SK-N-SH (cell line): Measurements from ENCODE around the gene MAPT. TPM values are rescaled to one million over a fixed set of nuclear protein-coding genes. Genes with fewer than 3 reads are reported as not detected.

Experiments used
- CTCF ChIA-PET: fragments of 300-600, 350-600 bp; formaldehyde crosslinking; extraction: SDS; loops from one replicate; lab custom pipeline; 2021; lab: Yijun Ruan, JAX
- POLR2A ChIA-PET: fragments of 350-600 bp; sonication (Branson Sonifier 250); formaldehyde crosslinking; extraction: SDS; loops from one replicate; lab custom pipeline; 2020; ENCODE audit warnings: antibody characterized with exemption, inconsistent platforms; lab: Yijun Ruan, JAX
- DNase-seq: peaks from one replicate; pipeline ENCODE4 v3.0.0; 2012
- H2AFZ ChIP-seq: fragments of 200-600 bp; sonication (generic); 2 replicates; pipeline ENCODE4 v1.8.1; 2016; ENCODE audit warnings: antibody characterized with exemption, mild to moderate bottlenecking, low read depth
- H3F3A ChIP-seq: fragments of 200-600 bp; sonication (generic); replicated peaks from 2 replicates; pipeline ENCODE3; 2016; ENCODE audit warnings: antibody characterized with exemption, mild to moderate bottlenecking; ENCODE audit not compliant: insufficient read depth
- H3K27ac ChIP-seq, 2 experiments: fragments of 200-500 bp in 1 of 2; fragments of 200-600 bp in 1 of 2; sonication (Bioruptor generic) in 1 of 2; sonication (generic), shearing (Covaris generic) in 1 of 2; 2 replicates each; pipeline versions ENCODE4 v1.5.1 to v1.6.1; 2014 to 2016; ENCODE audit warnings: low read depth in 2 of 2, inconsistent platforms in 1 of 2, low read length in 1 of 2, mild to moderate bottlenecking in 1 of 2, mixed read lengths in 1 of 2
- H3K27me3 ChIP-seq: fragments of 200-600 bp; sonication (generic), shearing (Covaris generic); 2 replicates; pipeline ENCODE4 v1.6.1; 2016; ENCODE audit warnings: mixed run types; ENCODE audit not compliant: insufficient read depth
- H3K36me3 ChIP-seq, 2 experiments: fragments of 200-500 bp in 1 of 2; fragments of 200-600 bp in 1 of 2; sonication (Bioruptor generic) in 1 of 2; sonication (generic) in 1 of 2; replicated peaks in 1 of 2; 2 replicates each; pipeline versions ENCODE3 to v1.5.1; 2014 to 2016; ENCODE audit warnings: low read length in 1 of 2, mild to moderate bottlenecking in 1 of 2; ENCODE audit not compliant: insufficient read depth in 2 of 2, control insufficient read depth in 1 of 2
- H3K4me1 ChIP-seq, 2 experiments: fragments of 200-500 bp in 1 of 2; fragments of 200-600 bp in 1 of 2; sonication (Bioruptor generic) in 1 of 2; sonication (generic), shearing (Covaris generic) in 1 of 2; 2 replicates each; pipeline versions ENCODE4 v1.5.1 to v1.6.1; 2014 to 2016; ENCODE audit warnings: low read depth in 1 of 2, low read length in 1 of 2, mixed run types in 1 of 2; ENCODE audit not compliant: insufficient read depth in 2 of 2, control insufficient read depth in 1 of 2
- H3K4me2 ChIP-seq: fragments of 200-600 bp; sonication (generic), shearing (Covaris generic); 2 replicates; pipeline ENCODE4 v1.6.1; 2017; ENCODE audit warnings: mixed run types
- H3K4me3 ChIP-seq, 2 experiments: fragments of 200-500 bp in 1 of 2; fragments of 200-600 bp in 1 of 2; sonication (Bioruptor generic) in 1 of 2; sonication (generic), shearing (Covaris generic) in 1 of 2; 2 replicates each; pipeline versions ENCODE4 v1.5.1 to v1.8.1; 2014 to 2016; ENCODE audit warnings: low read depth in 2 of 2, inconsistent platforms in 1 of 2, low read length in 1 of 2, mild to moderate bottlenecking in 1 of 2, mixed read lengths in 1 of 2, moderate library complexity in 1 of 2
- H3K79me2 ChIP-seq: fragments of 200-600 bp; sonication (generic); 2 replicates; pipeline ENCODE4 v1.8.1; 2017; ENCODE audit warnings: mild to moderate bottlenecking; ENCODE audit not compliant: insufficient read depth
- H3K9ac ChIP-seq: fragments of 200-600 bp; sonication (generic); 2 replicates; pipeline ENCODE4 v1.6.1; 2017; ENCODE audit warnings: mixed run types
- H3K9me2 ChIP-seq: fragments of 200-600 bp; sonication (generic); 2 replicates; pipeline ENCODE4 v1.6.1; 2017; ENCODE audit warnings: mixed run types
- H3K9me3 ChIP-seq: fragments of 200-600 bp; sonication (generic); 2 replicates; pipeline ENCODE4 v1.6.1; 2017; ENCODE audit warnings: mixed run types, mild to moderate bottlenecking, moderate library complexity
- H4K20me1 ChIP-seq: fragments of 200-600 bp; sonication (generic); 2 replicates; pipeline ENCODE4 v1.6.1; 2017; ENCODE audit warnings: mild to moderate bottlenecking, mixed run types; ENCODE audit not compliant: insufficient read depth
- CHD2 ChIP-seq: fragments of 150-350 bp; IDR thresholded peaks from 2 replicates; pipeline ENCODE4 v1.6.1; 2018; ENCODE audit warnings: low read length; ENCODE audit not compliant: partially characterized antibody
- FOSL2 ChIP-seq: IDR thresholded peaks from 2 replicates; pipeline ENCODE4 v1.4.0; 2012; ENCODE audit warnings: low read depth, mild to moderate bottlenecking, moderate library complexity, borderline replicate concordance
- FOXM1 ChIP-seq: IDR thresholded peaks from 2 replicates; pipeline ENCODE4 v1.4.0; 2012; ENCODE audit warnings: low read depth, mild to moderate bottlenecking
- GABPA ChIP-seq: IDR thresholded peaks from 2 replicates; pipeline ENCODE4 v1.4.0; 2012; ENCODE audit warnings: low read depth, mild to moderate bottlenecking
- JUND ChIP-seq: IDR thresholded peaks from 2 replicates; pipeline ENCODE4 v1.4.0; 2012
- NFIC ChIP-seq: IDR thresholded peaks from 2 replicates; pipeline ENCODE4 v1.4.0; 2012; ENCODE audit warnings: borderline replicate concordance
- NRF1 ChIP-seq: IDR thresholded peaks from 2 replicates; pipeline ENCODE4 v1.6.1; 2012; ENCODE audit warnings: low read depth, mild to moderate bottlenecking, low read length
- PBX3 ChIP-seq: IDR thresholded peaks from 2 replicates; pipeline ENCODE4; 2012
- RAD21 ChIP-seq: IDR thresholded peaks from 2 replicates; pipeline ENCODE4 v1.6.1; 2012; ENCODE audit warnings: mild to moderate bottlenecking, low read length
- RCOR1 ChIP-seq: fragments of 150-350 bp; IDR thresholded peaks from 2 replicates; pipeline ENCODE4 v1.6.1; 2017; ENCODE audit warnings: antibody characterized with exemption, low read length
- SMC3 ChIP-seq: IDR thresholded peaks from 2 replicates; pipeline ENCODE4 v1.6.1; 2012; ENCODE audit warnings: low read depth, low read length, improper control_type of control experiment
- USF1 ChIP-seq: IDR thresholded peaks from 2 replicates; pipeline ENCODE4 v1.4.0; 2012; ENCODE audit warnings: low read depth, borderline replicate concordance
- USF2 ChIP-seq: fragments of 150-350 bp; IDR thresholded peaks from 2 replicates; pipeline ENCODE4 v1.6.1; 2017; ENCODE audit warnings: antibody characterized with exemption, low read length, low read depth, borderline replicate concordance
- ZBTB33 ChIP-seq: IDR thresholded peaks from 2 replicates; pipeline ENCODE4 v1.4.0; 2012; ENCODE audit warnings: low read depth, borderline replicate concordance
- WGBS: methylation state at CpG from one replicate; pipeline ENCODE4 v1.1.6; 2017; ENCODE audit warnings: low lambda C conversion rate; 5-methylcytosine and 5-hydroxymethylcytosine counted together
- polyA plus RNA-seq, 3 experiments: library from polyadenylated mRNA; depleted of rRNA; stranded (reverse); fragments of >200 nt; gene quantifications; 2 replicates each; pipeline ENCODE4 v1.2.3, GENCODE V29; 2012

MAPT gene
- polyA plus RNA-seq, 1 of the 3 experiments (the other 2 are of a cell fraction), result 0.74 TPM

GRCh38 chr17:45927247-45927646 is 32.9 kb downstream of the MAPT start (continued):
- no peak for TF ChIP-seq NRF1
- TF ChIP-seq USF2, result no peak
- TF ChIP-seq GABPA, result no peak

GRCh38 chr17:45929344-45929743 is 35.0 kb downstream of the MAPT start:
- 39% methylated on average over 1 of the region's 1 CpG for WGBS
- ChIA-PET CTCF (interaction anchor here (1.0 to 1.3 kb wide), 2 partner anchors 10 to 35 kb away, joined by 3 to 5 read pairs; partner anchors contain the start of gene MAPT), POLR2A (no interaction called here)
- Histone ChIP-seq H3F3A (no peaks in the 10 kb centered on the region), H3K9me3 (peaks cover 13% of the 10 kb centered on the region; the same call in 1 of the 2 replicates), H3K27ac (no peak overlapping the region), H3K4me3 (no peak overlapping the region), H3K9me2 (no peaks in the 10 kb centered on the region), H4K20me1 (no peaks in the 10 kb centered on the region)
- TF ChIP-seq JUND, result no peak
- TF ChIP-seq USF2, result no peak
- no peak for TF ChIP-seq FOXM1
- TF ChIP-seq FOSL2, result no peak
- TF ChIP-seq CHD2, result no peak
- TF ChIP-seq PBX3, result no peak
- no peak for TF ChIP-seq RAD21
- no peak for TF ChIP-seq NRF1
- no peak for TF ChIP-seq USF1
- no peak for TF ChIP-seq ZBTB33
- no peak for TF ChIP-seq SMC3
- no peak for TF ChIP-seq NFIC
- TF ChIP-seq RCOR1, result no peak
- TF ChIP-seq, all 33 proteins: peak for 0
- H3K79me2 ChIP-seq, result no peaks in the 10 kb centered on the region
- H3K4me2 ChIP-seq, result no peak overlapping the region
- no peak for DNase-seq
- H2AFZ ChIP-seq, result no peak overlapping the region
- 0 out of 2 replicates have a peak, but pooled peaks cover under 1% of the 10 kb centered on the region for H3K27me3 ChIP-seq
- H3K36me3 ChIP-seq, result no peaks in the 10 kb centered on the region
- H3K4me1 ChIP-seq, result no peaks in the 10 kb centered on the region; a peak in 1 of 4 replicates
- no peak overlapping the region for H3K9ac ChIP-seq
